GM06990 (cell line): Measurements from ENCODE around the gene MRPL36.

Experiments used
- DNase-seq: peaks from one replicate; pipeline ENCODE4 v3.0.0-alpha.2; 2011; ENCODE audit not compliant: insufficient read length; ENCODE audit errors: extremely low read depth
- H3K27me3 ChIP-seq: replicated peaks from 2 replicates; pipeline ENCODE4 v1.6.0; 2011; ENCODE audit warnings: low read length; ENCODE audit not compliant: control insufficient read depth, insufficient read depth
- H3K36me3 ChIP-seq: 2 replicates; pipeline ENCODE4 v1.5.1; 2011; ENCODE audit warnings: low read length; ENCODE audit not compliant: control insufficient read depth, insufficient read depth
- H3K4me3 ChIP-seq: replicated peaks from 2 replicates; pipeline ENCODE4 v1.5.1; 2011; ENCODE audit warnings: low read depth, mild to moderate bottlenecking, control low read depth, low read length
- CTCF ChIP-seq: IDR thresholded peaks from 2 replicates; pipeline ENCODE4 v1.5.1; 2011; ENCODE audit warnings: low read length, control low read depth, mild to moderate bottlenecking, inconsistent platforms; ENCODE audit not compliant: insufficient read depth, poor library complexity, severe bottlenecking

MRPL36 gene

GRCh38 chr5:1748845-1749244 is 50.8 kb downstream of the MRPL36 start:
- TF ChIP-seq CTCF: no peak

More at GRCh38 chr5:1748845-1749244, 50.8 kb downstream of the MRPL36 start:
- DNase-seq: no peak
- Histone ChIP-seq H3K4me3 (no peak overlapping the region), H3K27me3 (no peaks in the 10 kb centered on the region; the same call in none of the 2 replicates), H3K36me3 (no peaks in the 10 kb centered on the region)
